HG03175 (cell line): ENCODE data around the gene ANKRD13C.

Experiments used
- ATAC-seq: cut with Tn5 transposase; IDR thresholded peaks from one replicate; pipeline ENCODE4 v1.9.1; 2021; ENCODE audit warnings: mild to moderate bottlenecking, moderate library complexity; ENCODE audit not compliant: unreplicated experiment

The ANKRD13C gene

DNA sequence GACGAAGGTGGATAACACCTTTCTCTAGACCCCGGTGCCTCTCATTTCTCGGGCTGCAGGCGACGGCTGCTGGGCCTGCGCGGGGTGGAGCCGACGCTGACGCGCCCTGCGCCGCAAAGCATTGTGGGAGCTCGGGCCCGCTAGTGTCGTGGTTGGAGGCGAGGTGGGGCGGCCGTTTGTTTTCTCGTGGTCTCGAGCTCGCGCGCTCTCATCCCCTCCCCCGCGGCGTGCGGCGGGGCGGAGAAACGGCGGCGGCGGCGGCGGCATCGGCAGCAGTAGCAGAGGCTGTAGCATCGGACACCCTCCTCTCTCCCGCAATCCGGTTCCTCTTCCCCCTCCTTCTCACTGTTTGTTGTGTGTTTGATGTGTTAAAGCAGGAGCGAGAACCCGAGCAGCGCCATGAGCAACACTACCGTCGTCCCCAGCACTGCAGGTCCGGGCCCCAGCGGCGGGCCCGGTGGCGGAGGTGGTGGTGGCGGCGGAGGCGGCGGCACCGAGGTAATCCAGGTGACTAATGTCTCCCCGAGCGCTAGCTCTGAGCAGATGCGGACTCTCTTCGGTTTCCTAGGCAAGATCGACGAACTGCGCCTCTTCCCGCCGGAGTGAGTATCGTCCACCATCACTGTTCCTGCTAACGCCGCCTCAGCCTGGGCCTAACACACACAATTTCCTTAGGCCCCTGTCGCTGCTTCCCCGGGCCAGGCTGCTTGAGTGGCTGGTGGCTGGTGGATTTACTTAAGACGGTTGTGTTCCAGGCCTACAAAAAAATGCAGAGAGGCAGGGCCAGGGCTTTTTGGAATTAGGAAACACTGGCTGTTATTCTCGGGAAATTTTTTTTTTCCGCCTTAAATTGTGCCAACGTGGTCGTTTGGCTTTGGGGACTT, 133.0 kb downstream of the ANKRD13C start, which contains the start of gene SRSF11:
Gene SRSF11 (plus strand): TSS at position 143 of the 884 bp plus-strand sequence. CDS start 257 bp downstream, at position 400.
- peak; percentile 93 for ATAC-seq

DNA sequence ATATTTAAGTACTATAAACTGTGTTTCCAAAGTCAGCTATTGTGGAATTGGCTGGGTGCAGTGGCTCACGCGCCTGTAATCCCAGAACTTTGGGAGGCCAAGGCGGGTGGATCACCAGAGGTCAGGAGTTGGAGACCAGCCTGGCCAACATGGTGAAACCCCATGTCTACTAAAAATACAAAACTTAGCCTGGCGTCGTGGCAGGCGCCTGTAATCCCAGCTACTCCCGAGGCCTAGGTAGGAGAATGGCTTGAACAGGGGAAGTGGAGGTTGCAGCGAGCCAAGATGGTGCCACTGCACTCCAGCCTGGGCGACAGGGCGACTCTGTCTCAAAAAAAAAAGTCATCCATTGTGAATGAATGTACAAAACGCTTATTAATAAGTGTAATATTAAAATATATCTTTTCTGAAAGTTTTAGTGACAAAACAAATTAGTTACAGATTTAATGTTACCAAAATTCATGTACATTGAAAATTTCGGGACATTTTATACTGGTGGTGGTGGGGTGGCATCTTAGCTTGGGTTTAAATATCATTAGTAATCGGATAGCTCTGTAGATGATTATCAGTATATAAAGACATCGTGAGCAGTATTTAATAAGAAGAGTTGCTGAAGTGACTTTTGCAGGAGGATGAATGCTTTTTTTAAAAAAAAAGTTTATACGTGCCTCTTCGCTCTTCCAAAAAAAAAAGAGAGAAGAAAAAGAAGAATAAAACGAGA, 133.8 kb downstream of the ANKRD13C start:
- peak; percentile 13 for ATAC-seq

DNA sequence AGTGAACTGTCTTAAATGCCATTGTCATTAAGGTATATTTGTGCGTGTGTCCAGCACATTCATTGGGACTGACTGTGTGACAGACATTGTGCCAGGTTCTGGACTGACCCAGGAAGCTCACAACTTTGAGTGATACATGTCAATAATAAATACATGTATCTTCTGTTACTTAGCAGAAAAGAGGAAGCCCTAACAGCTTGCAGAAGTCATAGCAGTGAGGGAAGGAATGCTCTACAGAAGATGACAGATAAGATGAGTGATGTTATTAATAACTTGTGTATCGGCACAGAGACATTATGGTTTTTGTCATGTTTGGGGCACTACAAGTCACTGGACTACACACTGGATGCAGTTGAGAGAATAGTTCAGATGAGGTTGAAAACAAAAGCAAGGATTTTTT, 134.5 kb downstream of the ANKRD13C start:
- no peak for ATAC-seq

DNA sequence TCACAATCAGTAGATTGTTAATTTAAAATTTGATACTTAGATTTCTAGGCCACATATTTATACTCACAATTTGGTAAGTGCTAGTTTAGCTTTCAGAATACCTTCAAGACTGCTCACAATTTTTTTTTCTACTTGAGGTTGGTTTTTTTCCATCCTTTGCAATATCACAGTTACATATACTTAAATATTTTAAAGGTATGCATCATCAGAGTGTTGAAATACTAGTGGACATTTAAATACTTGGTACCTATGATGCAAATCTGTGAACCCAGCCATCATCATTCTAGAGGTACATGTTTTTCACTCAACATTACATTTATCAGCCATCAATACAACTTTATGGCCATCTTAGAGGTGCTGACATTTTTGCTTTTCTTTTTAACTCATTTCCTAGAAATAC, 143.0 kb downstream of the ANKRD13C start:
- ATAC-seq: no peak

DNA sequence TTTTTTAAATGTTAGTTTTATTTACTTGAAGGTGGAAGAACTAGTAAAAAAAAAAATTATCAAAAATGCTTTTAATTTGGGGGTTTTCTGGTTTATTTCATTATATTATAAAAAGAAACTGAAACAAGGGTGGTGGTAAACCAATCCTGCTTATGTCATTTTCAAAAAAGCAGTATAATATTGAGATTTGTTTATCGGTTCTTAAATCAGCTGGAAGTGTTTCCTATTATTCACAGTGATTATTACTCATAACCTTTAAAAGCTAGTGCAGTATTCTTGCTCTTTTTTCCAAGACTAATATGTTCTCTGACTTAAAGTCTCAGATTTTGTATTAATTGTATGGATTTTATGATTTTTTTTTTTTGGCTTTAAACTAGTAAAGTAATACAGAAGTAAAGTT, 143.7 kb downstream of the ANKRD13C start:
- ATAC-seq: no peak
